ENCODE measurements around the gene MST1. TPM values are rescaled to one million over a fixed set of nuclear protein-coding genes. Genes with fewer than 3 reads are reported as not detected.
A peak's percentile ranks its signal among the peaks of the same experiment; 100 is the strongest.

MST1 gene
- total RNA-seq (2014; rRNA removed; shearing (Covaris generic)): 0.59 TPM in 1 of 2 replicates, not detected in the other

DNA sequence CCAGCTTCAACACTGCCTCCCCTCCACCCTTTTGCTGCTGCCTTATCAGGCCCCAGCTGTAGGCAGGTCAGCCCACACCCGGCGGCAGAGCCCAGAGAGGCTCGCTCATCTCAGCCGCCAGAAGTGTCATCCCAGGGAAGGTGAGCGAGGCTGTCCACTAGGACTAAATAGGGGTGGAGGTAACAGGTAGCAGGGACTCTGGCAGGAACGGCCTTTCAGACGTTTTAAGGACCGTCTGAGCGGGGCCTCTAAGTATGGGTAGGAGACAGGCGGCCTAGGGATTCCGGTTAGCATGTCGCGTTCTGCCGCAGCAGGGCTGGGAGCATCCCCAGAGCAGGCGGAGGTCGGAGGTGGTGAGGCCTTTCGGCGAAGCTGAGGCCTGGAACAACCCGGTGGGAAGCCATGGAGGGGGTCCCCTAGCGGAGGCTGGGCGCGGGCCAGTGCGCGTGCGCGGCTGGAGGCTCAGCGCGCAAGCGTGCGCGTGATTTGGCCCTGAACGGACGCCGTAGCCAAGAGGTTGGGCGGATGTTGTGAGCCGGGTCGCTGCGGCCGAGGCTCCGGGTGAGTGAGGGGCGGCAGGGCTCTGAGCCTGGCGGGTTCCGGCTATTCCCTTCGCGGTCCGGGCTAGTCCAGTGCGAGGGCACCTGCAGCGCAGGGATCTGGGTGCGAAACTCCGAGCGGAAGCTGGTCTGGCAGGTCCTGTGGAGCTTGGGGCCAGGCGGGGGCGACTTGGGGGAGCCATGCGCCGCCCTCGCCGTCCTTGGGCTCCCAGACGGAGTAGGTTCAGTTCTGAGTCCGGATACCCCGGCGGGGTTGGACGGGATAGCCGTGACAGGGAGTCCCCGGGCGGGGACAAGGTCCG lies at the start of gene MST1, which contains the start of gene RNF123:
MST1 (minus strand) TSS at position 429 of the 862 bp plus-strand sequence. CDS start 783 bp downstream, outside the sequence.
RNF123 (plus strand) TSS at position 512 of the 862 bp plus-strand sequence. CDS start 1,609 bp downstream, outside the sequence.
- DNase-seq (ENCODE audit: low read depth): peak; percentile 76

DNA sequence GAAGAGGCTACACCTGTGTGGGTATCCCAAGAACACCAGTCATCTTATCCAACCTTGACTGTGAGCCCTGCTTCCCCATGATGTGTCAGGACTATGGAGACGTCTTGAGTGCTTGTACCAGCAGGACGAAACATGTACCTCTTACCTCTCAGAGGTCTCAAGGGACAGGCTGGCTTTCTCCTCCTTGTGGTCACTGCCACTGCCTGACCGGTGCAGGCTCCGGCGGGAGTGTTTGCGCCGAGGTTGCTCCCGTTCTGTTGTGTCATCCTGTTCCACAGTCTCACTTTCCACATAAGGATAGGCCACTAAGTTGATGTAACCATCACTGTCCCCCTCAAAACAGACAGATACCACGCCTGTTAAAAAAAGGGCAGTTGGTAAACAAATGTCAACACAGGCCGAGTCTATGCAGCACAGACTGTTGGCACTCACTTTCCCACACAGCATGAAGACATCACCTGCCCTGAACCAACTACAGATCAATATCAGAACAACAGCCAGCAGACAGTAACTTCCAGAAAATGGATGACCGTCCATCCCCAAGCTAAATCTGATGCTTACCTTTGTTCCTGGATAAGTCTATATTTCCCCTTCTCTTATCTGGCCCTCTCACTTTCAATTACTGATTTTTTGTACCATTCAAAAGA lies 48.9 kb upstream of the MST1 start:
- no peak for DNase-seq (ENCODE audit: low read depth)

DNA sequence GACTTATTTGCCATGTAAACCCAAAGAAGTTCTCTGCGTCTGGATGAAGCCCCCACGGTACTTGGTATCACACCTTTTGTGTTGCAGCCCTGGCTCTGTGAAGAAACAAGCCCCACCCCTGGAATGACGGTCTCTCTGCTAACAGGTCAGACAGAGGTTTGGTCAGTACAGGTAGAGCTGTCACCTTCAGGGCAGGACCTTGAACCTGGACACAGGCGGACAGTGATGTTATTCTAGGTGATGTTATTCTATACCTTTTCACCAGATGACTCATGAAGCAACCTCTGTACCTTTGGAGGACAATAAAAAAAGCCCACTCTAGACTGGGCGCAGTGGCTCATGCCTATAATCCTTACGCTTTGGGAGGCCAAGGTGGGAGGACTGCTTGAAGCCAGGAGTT lies 45.5 kb upstream of the MST1 start:
- no peak for DNase-seq (ENCODE audit: low read depth)

- DNase-seq (ENCODE audit: low read depth): no peak
These were observed 44.3 kb upstream of the MST1 start for GRCh38 chr3:49733551-49733950.

DNA sequence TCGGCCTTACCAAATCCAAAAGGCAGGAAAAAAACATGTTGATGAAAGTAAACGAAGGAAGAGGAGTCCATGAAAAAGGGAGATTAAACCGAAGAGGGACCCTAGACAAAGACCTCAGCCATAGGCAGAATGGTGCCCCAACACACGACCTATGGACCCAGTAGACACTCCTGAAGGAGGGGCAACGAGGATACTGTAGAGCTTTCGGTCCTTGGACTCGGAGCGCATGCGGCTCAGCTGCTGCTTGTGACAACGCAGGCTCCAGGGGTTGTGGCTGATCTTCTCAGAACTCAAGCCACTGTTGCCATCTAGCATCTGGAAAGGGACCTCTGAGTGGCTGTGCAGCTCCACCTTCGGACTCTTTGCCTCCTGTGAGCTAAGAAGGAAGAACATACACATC lies 43.3 kb upstream of the MST1 start:
- no peak for DNase-seq (ENCODE audit: low read depth)

DNA sequence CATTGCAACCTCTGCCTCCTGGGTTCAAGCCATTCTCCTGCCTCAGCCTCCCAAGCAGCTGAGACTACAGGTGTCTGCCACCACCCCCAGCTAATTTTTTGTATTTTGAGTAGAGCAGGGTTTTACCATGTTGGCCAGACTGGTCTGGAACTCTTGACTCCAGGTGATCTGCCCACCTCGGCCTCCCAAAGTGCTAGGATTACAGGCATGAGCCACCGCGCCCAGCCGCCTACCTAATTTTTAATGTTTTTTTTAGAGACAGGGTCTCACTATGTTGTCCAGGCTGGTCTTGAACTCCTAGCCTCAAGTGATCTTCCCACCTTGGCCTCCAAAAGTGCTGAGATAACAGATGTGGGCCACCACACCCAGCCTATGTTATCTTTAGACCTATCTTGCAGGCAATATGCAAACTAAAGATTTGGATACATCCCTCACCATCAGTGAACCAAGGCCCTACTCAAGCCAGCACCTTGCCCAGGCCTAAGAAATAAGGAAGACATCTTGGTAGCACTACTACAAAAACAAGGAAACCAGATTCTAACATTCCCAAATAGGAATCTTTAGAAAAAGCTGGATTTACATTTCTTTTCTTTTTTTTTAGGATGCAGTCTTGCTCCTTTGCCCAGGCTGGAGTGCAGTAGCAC lies 40.8 kb upstream of the MST1 start:
- no peak for DNase-seq (ENCODE audit: low read depth)

DNA sequence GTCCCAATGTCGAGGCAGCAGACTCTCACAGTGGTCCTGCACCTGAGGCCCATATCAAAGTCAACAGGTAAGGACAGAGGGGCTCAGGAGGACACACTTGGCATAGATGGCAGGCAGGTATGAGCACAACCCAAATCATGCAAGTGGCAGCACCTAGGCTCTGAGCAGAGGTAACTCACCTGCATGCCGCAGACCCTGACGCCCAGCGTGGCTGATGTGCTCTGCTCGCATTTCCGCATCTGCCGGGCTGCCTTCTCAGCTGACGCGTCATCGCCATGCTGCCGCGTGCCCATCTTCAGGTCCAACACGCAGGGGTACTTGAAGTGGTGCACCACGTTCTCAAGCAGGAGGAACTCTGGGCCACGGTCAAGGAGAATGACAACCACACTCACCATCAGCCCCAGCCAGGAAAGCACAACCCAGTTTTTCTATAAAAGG lies 38.7 kb upstream of the MST1 start:
- no peak for DNase-seq (ENCODE audit: low read depth)

- DNase-seq (ENCODE audit: low read depth): no peak
These were observed 38.1 kb upstream of the MST1 start for GRCh38 chr3:49727154-49727923.

GRCh38 chr3:49725906-49726681 lies 36.8 kb upstream of the MST1 start:
- DNase-seq (ENCODE audit: low read depth): no peak

DNA sequence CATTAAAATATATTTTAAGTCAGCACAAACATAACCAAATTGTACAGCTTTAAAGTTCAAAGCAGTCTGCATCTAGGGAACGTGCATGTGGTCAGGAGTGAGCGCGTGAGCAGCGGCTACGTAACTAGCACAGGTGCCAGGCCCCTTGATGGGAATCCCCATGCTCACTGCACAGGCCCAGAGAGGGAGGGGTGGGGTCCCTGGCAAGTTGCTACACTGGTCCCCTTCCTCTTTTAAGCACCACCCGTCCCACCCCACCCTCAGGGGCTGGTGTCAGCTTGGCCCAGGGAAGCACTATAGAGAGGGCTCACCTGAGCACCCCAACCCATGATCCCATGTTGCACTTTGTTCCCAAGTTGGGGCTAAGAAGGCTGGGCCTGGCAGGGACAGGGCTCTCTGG lies 35.3 kb upstream of the MST1 start:
- no peak for DNase-seq (ENCODE audit: low read depth)

GRCh38 chr3:49723628-49724551 lies 34.6 kb upstream of the MST1 start, which contains the start of gene GMPPB:
Gene GMPPB, minus strand, starts transcription at chr3:49723951. Its CDS starts 225 bp downstream, at chr3:49723726.
- peak; percentile 95 for DNase-seq (ENCODE audit: low read depth)

DNA sequence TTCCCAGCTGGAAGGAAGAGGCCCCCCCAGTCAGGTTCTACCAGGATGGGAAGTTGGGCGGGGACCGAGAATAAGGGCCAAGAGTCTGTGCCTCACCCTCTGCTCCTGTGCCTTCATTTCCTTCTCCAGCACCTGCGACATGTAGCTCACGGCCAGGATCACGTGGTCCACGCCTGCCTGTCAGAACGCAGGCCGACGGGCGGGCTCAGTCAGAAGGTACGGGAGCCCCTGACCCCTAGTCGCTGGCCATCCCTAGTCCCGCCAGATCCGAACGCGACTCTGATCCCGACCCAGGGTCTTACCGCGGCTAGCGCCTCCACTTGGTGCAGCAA lies 34.0 kb upstream of the MST1 start:
- peak; percentile 42 for DNase-seq (ENCODE audit: low read depth)

- no peak for DNase-seq (ENCODE audit: low read depth)
These were observed 33.6 kb upstream of the MST1 start for GRCh38 chr3:49722896-49723295.

DNA sequence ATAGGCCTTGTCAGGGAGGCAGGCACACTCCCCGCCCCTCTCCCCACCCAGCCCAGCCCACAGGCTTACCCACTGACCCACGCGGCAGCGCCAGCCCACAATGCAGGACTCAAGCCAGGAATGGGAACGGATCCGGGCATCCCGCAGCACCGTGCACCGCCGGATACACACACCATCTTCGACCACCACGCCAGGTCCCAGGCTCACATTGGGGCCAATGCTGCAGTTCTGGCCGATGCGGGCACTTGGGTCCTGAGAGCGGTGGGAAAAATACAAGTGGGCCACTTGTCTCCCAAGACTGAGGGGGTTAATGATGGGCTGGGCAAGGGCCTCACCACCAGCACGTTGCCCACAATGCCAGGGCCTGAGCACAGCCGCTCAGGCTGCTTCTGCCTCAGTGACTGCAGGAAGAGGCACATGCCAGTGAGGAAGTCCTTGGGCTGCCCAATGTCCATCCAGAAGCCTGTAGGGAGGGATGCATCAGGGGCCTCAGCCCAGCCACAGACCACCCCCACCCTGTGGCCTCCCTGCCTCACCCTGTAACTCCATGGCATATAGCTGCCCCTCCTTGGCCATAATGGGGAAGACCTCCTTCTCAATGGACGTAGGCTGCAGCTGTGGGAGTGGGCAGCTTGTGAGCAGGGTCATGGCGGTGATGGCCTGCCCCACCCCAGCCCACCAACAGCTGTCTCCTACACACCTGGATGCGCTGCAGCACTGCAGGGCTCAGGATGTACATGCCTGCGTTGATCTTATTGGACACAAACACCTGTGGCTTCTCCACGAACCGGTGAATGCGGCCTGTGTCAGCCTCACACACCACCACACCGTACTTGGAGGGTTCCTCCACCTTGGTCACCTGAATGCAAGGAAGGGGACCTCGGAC lies 32.9 kb upstream of the MST1 start:
- no peak for DNase-seq (ENCODE audit: low read depth)

DNA sequence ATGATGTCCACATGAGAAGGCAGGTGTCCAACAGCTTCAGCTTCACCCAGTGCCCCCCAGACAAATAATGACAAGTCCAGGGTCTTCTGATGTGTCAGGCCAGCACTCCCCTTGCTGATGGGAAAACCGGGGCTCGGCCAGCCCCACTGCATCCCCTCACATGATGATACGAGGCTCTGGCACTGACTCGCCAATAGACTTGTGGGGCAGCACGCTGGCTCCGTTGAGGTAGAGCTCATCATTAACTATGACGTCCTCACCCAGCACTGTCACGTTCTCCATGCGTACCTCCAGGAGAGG lies 32.3 kb upstream of the MST1 start:
- no peak for DNase-seq (ENCODE audit: low read depth)

DNA sequence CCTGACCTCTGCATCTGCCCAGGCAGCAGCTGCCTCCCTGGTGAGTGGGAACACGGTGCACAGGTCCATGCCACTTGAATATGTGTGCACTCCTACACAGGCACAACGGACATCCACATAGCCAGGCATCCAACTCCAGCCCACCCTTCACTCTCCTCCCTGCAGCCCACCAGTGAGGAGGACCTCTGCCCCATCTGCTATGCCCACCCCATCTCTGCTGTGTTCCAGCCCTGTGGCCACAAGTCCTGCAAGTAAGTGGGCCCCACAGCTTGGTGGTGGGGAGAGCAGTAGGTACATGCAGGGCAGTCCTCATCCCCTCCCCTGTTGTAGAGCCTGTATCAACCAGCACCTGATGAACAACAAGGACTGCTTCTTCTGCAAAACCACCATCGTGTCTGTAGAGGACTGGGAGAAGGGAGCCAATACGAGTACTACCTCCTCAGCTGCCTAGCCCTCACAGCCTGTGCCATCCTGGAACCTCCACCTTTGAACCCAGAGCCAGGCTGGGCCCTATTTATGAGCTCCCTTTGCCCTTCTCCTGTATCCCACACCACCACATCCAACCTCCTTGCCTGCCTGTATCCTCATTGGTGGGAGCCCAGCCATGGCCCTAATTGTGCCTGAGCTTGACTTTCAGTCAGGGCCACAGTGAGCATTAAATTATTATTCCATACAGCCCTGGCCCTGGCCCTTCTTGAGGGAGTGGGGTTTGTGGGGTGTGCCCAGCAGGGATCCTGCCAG lies 31.8 kb upstream of the MST1 start:
- no peak for DNase-seq (ENCODE audit: low read depth)

DNA sequence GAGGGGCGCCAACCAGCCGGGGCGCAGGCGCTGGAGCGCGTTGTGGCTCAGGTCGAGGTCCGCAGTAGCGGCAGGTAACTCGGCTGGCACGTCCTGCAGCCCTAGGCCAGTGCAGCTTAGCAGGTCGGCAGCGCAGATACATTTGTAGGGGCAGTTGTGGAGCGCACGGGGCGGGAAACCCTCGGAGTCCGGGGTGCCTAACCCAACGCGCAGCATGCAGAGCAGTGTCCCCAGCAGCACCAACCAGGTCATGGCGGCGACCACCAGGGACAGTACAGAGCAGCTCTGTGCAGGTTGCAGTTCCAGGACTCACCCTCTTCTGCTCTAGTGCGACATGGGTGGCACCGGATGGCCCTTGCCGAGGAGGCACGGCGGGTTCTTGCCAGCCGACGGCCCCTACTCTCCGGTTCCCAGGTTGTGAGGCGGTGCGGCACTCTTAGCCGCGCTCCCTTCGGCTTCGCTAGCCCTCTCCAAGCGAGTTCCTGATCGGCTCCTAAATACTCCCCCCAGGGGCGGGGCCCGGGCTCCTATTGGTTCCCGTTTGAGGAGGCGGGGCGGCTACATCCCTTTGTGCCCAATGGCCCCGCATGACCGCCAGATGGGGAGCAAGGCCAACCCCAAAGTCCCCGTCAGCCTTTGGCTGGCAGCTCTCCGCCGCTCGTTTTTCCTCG lies 30.1 kb upstream of the MST1 start, which contains the start of gene AMIGO3:
AMIGO3 (minus strand) TSS at position 471 of the 671 bp plus-strand sequence; CDS start at position 252, 219 bp downstream.
- no peak for DNase-seq (ENCODE audit: low read depth)

DNA sequence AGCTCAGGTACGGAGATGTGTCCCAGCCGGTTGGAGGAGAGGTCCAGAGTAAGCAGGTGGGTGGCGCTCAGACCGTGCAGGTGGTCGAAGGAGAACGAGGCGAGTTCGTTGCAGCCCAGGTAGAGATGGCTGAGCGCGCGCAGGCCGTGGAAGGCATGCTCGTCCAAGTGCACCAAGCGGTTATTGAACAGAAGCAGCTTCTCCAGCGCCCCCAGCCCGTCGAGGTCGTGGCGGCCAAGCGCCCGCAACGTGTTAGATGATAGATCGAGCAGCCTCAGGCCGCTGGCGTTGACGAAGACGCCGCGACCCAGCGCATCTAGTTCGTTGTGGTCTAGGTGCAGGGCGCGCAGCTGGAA lies 29.6 kb upstream of the MST1 start:
- DNase-seq (ENCODE audit: low read depth): no peak

All from M059J (cell line).